Stomach smooth muscle (tissue), 2 donors: ENCODE data around the gene EMD.

Experiments used
- H3K27ac ChIP-seq: one replicate; pipeline ENCODE4 v1.7.0; 2013; ENCODE audit warnings: mild to moderate bottlenecking, low read length, inconsistent platforms
- H3K27me3 ChIP-seq, 2 donors: one replicate each; pipeline ENCODE4 v1.7.0; 2013; ENCODE audit warnings: low read length in 2 of 2; ENCODE audit not compliant: insufficient read depth in 2 of 2, control insufficient read depth in 1 of 2
- H3K36me3 ChIP-seq, 2 donors: one replicate each; pipeline ENCODE4 v1.7.0; 2013; ENCODE audit warnings: low read length in 2 of 2; ENCODE audit not compliant: control insufficient read depth in 2 of 2, insufficient read depth in 2 of 2
- H3K4me1 ChIP-seq: one replicate; pipeline ENCODE4 v1.7.0; 2013; ENCODE audit warnings: low read length; ENCODE audit not compliant: control insufficient read depth, insufficient read depth
- H3K4me3 ChIP-seq, 2 donors: one replicate each; pipeline ENCODE4 v1.7.0; 2013; ENCODE audit warnings: low read length in 2 of 2
- H3K9ac ChIP-seq, 2 donors: one replicate each; pipeline ENCODE4 v1.7.0; 2013; ENCODE audit warnings: low read length in 2 of 2, mild to moderate bottlenecking in 1 of 2
- H3K9me3 ChIP-seq, 2 donors: one replicate each; pipeline ENCODE4 v1.7.0; 2013; ENCODE audit warnings: low read length in 2 of 2; ENCODE audit not compliant: control insufficient read depth in 2 of 2
- donor health status: healthy.
- donor health status: Pancreatic carcinoma.

EMD gene

DNA sequence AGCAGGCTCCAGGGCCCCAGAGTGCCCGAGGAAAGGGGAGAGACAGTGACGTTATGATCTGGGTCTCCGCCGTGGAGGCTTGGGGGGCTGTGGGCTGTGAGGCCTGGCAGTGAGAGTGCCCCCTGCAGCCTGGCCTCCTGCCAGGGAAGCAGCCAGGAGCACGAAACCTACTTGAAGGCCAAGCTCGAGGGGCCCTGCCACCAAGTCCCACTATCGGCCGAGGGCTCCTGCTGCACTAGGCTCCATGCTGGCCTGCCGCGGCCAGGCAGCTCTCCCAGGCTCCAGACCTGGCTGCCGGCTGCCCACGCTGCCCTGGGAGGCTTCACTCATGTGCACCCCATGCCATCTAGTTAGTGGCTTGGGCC is 23.3 kb upstream of the EMD start:
- no peak overlapping the region for H3K4me3 ChIP-seq
- H3K9ac ChIP-seq = no peak overlapping the region
- H3K4me1 ChIP-seq = peaks cover 41% of the 10 kb centered on the region
- peaks cover 52 to 77% of the 10 kb centered on the region in 2 donors for H3K36me3 ChIP-seq
- no peaks in the 10 kb centered on the region for H3K9me3 ChIP-seq
- peaks cover 0 to 3% of the 10 kb centered on the region in 2 donors for H3K27me3 ChIP-seq
- peak overlapping the region; percentile 73 for H3K27ac ChIP-seq

- Histone ChIP-seq H3K9ac (no peak overlapping the region), H3K27ac (peak overlapping the region; percentile 73), H3K36me3 (peaks cover 51 to 74% of the 10 kb centered on the region in 2 donors), H3K9me3 (no peaks in the 10 kb centered on the region), H3K4me3 (no peak overlapping the region), H3K4me1 (peaks cover 45% of the 10 kb centered on the region), H3K27me3 (peaks cover 0 to 3% of the 10 kb centered on the region in 2 donors)
Observed at GRCh38 chrX:154356596-154356995, 22.5 kb upstream of the EMD start.

GRCh38 chrX:154357205-154357604 is 21.9 kb upstream of the EMD start:
- no peak overlapping the region for H3K9ac ChIP-seq
- no peaks in the 10 kb centered on the region for H3K9me3 ChIP-seq
- peaks cover 50% of the 10 kb centered on the region for H3K4me1 ChIP-seq
- H3K4me3 ChIP-seq = no peak overlapping the region
- peaks cover 0 to 3% of the 10 kb centered on the region in 2 donors for H3K27me3 ChIP-seq
- H3K27ac ChIP-seq = peak overlapping the region; percentile 73
- peaks cover 53 to 74% of the 10 kb centered on the region in 2 donors for H3K36me3 ChIP-seq

DNA sequence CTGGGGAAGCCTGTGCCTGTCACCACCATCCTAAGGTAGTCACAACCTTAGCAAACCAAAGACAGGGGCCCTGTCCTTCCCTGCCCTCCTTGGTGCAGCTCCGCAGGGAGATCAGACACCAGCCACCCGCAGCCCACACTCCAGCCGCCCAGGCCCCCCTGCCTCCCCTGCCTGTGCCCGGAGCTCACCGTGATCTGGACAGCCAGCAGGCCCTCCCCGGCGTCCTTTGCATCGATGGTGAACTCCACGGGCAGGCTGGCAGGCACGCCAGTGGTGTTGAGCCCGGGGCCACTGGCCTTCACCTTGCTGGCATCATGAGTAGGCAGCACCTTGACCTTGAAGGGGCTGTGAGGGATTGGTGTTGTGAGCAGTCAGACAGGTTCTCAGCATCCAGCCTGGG is 21.1 kb upstream of the EMD start:
- H3K36me3 ChIP-seq = peaks cover 55 to 73% of the 10 kb centered on the region in 2 donors
- H3K9ac ChIP-seq = no peak overlapping the region
- no peak overlapping the region for H3K4me3 ChIP-seq
- H3K9me3 ChIP-seq = no peaks in the 10 kb centered on the region
- peak overlapping the region; percentile 73 for H3K27ac ChIP-seq
- peaks cover 54% of the 10 kb centered on the region for H3K4me1 ChIP-seq
- H3K27me3 ChIP-seq = peaks cover 0 to 3% of the 10 kb centered on the region in 2 donors

DNA sequence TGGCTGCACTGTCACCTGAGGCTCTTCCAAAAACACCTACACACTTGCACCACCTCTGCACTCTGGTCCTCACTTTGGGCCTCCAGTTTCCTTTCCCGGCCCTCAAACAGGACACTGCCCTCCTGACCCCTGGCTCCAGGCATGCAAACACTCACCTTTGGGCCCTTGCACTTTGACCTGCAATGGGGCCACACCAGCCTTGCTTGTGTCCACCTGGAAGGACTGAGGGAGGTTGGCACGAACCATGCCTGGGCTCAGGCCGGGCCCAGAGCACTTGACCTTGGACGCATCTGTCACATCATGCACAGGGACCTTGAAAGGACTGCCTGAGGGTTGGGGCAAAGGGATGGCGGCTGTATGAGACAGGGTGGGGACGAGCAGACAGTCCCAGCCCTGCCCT is 20.3 kb upstream of the EMD start:
- Histone ChIP-seq H3K4me1 (peaks cover 54% of the 10 kb centered on the region), H3K4me3 (no peak overlapping the region), H3K27ac (peak overlapping the region; percentile 73), H3K27me3 (peaks cover 0 to 2% of the 10 kb centered on the region in 2 donors), H3K36me3 (peaks cover 54 to 65% of the 10 kb centered on the region in 2 donors), H3K9ac (no peak overlapping the region), H3K9me3 (no peaks in the 10 kb centered on the region)

- no peaks in the 10 kb centered on the region for H3K9me3 ChIP-seq
- peaks cover 0 to 3% of the 10 kb centered on the region in 2 donors for H3K27me3 ChIP-seq
- peaks cover 55 to 65% of the 10 kb centered on the region in 2 donors for H3K36me3 ChIP-seq
- peak overlapping the region; percentile 73 for H3K27ac ChIP-seq
- peaks cover 57% of the 10 kb centered on the region for H3K4me1 ChIP-seq
- no peak overlapping the region for H3K4me3 ChIP-seq
- no peak overlapping the region for H3K9ac ChIP-seq
Observed at GRCh38 chrX:154359362-154360154, 19.5 kb upstream of the EMD start.

DNA sequence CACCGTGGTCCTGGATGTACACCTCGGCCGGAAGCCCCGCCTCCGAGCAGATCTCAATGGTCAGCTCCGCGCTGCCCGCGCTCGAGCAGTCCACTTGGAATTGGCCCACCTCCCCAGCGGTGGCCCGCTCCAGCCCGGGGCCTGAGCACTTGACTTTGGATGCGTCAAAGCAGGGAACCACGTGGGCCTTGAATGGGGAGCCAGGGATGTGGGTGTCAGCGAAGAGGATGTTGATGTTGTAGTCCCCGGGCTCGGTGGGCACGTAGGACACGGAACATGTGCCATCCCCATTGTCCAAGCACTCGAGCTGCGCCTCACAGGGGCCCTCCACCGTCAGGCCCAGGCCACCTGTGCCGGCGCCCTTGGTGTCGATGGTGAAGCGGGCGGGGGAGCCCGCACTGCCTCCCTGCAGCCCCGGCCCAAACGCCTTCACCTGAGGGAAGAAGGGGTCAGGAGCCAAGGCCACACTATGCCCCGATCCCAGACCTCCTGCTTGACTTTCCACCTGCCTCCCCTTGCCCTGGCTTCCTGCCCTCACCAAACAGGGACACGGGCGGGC is 18.9 kb upstream of the EMD start:
- Histone ChIP-seq H3K27me3 (peaks cover 0 to 3% of the 10 kb centered on the region in 2 donors), H3K9me3 (no peaks in the 10 kb centered on the region), H3K4me3 (no peak overlapping the region), H3K4me1 (peaks cover 59% of the 10 kb centered on the region), H3K36me3 (peaks cover 51 to 65% of the 10 kb centered on the region in 2 donors), H3K9ac (no peak overlapping the region), H3K27ac (peak overlapping the region; percentile 73)

- H3K27me3 ChIP-seq = peaks cover 0 to 2% of the 10 kb centered on the region in 2 donors
- H3K27ac ChIP-seq = peak overlapping the region; percentile 73
- peaks cover 69% of the 10 kb centered on the region for H3K4me1 ChIP-seq
- H3K4me3 ChIP-seq = peak overlapping the region in 1 of 2 donors; percentile 15
- H3K9me3 ChIP-seq = no peaks in the 10 kb centered on the region
- H3K9ac ChIP-seq = peak overlapping the region in 1 of 2 donors; percentile 21
- peaks cover 59 to 65% of the 10 kb centered on the region in 2 donors for H3K36me3 ChIP-seq
Observed at GRCh38 chrX:154362085-154362742, 16.9 kb upstream of the EMD start.

GRCh38 chrX:154363706-154364439 is 15.2 kb upstream of the EMD start:
- H3K27ac ChIP-seq = peak overlapping the region; percentile 99
- H3K36me3 ChIP-seq = peaks cover 51 to 63% of the 10 kb centered on the region in 2 donors

GRCh38 chrX:154365052-154365600 is 14.0 kb upstream of the EMD start:
- Histone ChIP-seq H3K27ac (peak overlapping the region; percentile 99), H3K36me3 (peaks cover 50 to 55% of the 10 kb centered on the region in 2 donors), H3K9ac (no peak overlapping the region)

More at GRCh38 chrX:154363706-154364439, 15.2 kb upstream of the EMD start:
- peaks cover 0 to 2% of the 10 kb centered on the region in 2 donors for H3K27me3 ChIP-seq
- no peak overlapping the region for H3K9ac ChIP-seq
- H3K4me3 ChIP-seq = peak overlapping the region in 1 of 2 donors; percentile 29
- peaks cover 72% of the 10 kb centered on the region for H3K4me1 ChIP-seq
- H3K9me3 ChIP-seq = no peaks in the 10 kb centered on the region

More at GRCh38 chrX:154365052-154365600, 14.0 kb upstream of the EMD start:
- Histone ChIP-seq H3K27me3 (peaks cover 0 to 3% of the 10 kb centered on the region in 2 donors), H3K4me1 (peaks cover 62% of the 10 kb centered on the region), H3K4me3 (no peak overlapping the region), H3K9me3 (no peaks in the 10 kb centered on the region)
